NCI-H446 treated with DMSO at 0.1 percent for 48 hours (cell line): ENCODE results near the gene LCA5L.

Source experiments
- DNase-seq: peaks from one replicate; lab custom pipeline; 2025; lab: John Stamatoyannopoulos, UW

LCA5L gene

GRCh38 chr21:39445321-39446269 lies at the start of gene LCA5L:
TSS of gene LCA5L (minus strand) at chr21:39445778. CDS start at chr21:39428493, 17,285 bp downstream.
- peak; percentile 58 for DNase-seq

- no peak for DNase-seq
Measured at GRCh38 chr21:39489380-39489924, 43.9 kb upstream of the LCA5L start.

- DNase-seq = no peak
Measured at GRCh38 chr21:39484711-39485276, 39.2 kb upstream of the LCA5L start.

GRCh38 chr21:39483917-39484316 lies 38.3 kb upstream of the LCA5L start:
- DNase-seq = no peak

- DNase-seq = no peak
Measured at GRCh38 chr21:39481886-39482285, 36.3 kb upstream of the LCA5L start.

- no peak for DNase-seq
Measured at GRCh38 chr21:39480271-39480670, 34.7 kb upstream of the LCA5L start.

GRCh38 chr21:39479814-39480182 lies 34.2 kb upstream of the LCA5L start:
- DNase-seq = no peak

GRCh38 chr21:39479164-39479813 lies 33.7 kb upstream of the LCA5L start:
- DNase-seq = no peak

- DNase-seq = no peak
Measured at GRCh38 chr21:39474611-39475010, 29.0 kb upstream of the LCA5L start.

GRCh38 chr21:39472786-39473185 lies 27.2 kb upstream of the LCA5L start:
- no peak for DNase-seq

- no peak for DNase-seq
Measured at GRCh38 chr21:39471598-39471997, 26.0 kb upstream of the LCA5L start.

- DNase-seq = no peak
Measured at GRCh38 chr21:39468559-39468958, 23.0 kb upstream of the LCA5L start.

GRCh38 chr21:39467746-39468145 lies 22.2 kb upstream of the LCA5L start:
- no peak for DNase-seq

GRCh38 chr21:39466584-39466983 lies 21.0 kb upstream of the LCA5L start:
- no peak for DNase-seq

- DNase-seq = no peak
Measured at GRCh38 chr21:39463308-39463707, 17.7 kb upstream of the LCA5L start.

- DNase-seq = no peak
Measured at GRCh38 chr21:39461419-39461818, 15.8 kb upstream of the LCA5L start.

GRCh38 chr21:39456665-39457064 lies 11.1 kb upstream of the LCA5L start:
- DNase-seq = no peak

- no peak for DNase-seq
Measured at GRCh38 chr21:39454949-39455668, 9.5 kb upstream of the LCA5L start.

- DNase-seq = no peak
Measured at GRCh38 chr21:39453571-39454179, 8.1 kb upstream of the LCA5L start.

GRCh38 chr21:39452970-39453342 lies 7.4 kb upstream of the LCA5L start:
- DNase-seq = no peak

- no peak for DNase-seq
Measured at GRCh38 chr21:39452207-39452969, 6.8 kb upstream of the LCA5L start.
